K562 (cell line): Measurements from ENCODE around the gene DCAF11.

Source experiments
- MEF2A ChIP-seq: IDR thresholded peaks from 2 replicates; pipeline ENCODE4 v1.6.1; 2011; ENCODE audit warnings: low read depth, mild to moderate bottlenecking, low read length, moderate library complexity; ENCODE audit not compliant: control insufficient read depth
- ZFX ChIP-seq: sonication (generic); formaldehyde crosslinking; IDR thresholded peaks from 2 replicates; pipeline ENCODE4 v1.8.0; 2022; ENCODE audit warnings: mild to moderate bottlenecking, missing genetic modification reagents, moderate library complexity
- TF ChIP-seq, protein P1 (sequence below): fragments of 450-650 bp; formaldehyde crosslinking; IDR thresholded peaks from 2 replicates; pipeline ENCODE4 v1.4.0; 2020; ENCODE audit warnings: mild to moderate bottlenecking, moderate library complexity

DNA sequence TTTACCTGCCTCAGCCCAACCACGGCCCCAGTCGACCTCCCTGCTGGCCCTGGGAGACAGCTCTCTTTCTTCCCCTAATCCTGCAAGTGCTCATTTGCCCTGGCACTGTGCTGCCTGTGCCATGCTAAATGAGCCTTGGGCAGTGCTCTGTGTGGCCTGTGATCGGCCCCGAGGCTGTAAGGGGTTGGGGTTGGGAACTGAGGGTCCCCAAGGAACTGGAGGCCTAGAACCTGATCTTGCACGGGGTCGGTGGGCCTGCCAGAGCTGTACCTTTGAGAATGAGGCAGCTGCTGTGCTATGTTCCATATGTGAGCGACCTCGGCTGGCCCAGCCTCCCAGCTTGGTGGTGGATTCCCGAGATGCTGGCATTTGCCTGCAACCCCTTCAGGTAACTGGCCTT, 35.5 kb downstream of the DCAF11 start:
- TF ChIP-seq ZFX (CRISPR knock-in tag) (no peak), MEF2A (no peak)
- TF ChIP-seq, protein P1, sequence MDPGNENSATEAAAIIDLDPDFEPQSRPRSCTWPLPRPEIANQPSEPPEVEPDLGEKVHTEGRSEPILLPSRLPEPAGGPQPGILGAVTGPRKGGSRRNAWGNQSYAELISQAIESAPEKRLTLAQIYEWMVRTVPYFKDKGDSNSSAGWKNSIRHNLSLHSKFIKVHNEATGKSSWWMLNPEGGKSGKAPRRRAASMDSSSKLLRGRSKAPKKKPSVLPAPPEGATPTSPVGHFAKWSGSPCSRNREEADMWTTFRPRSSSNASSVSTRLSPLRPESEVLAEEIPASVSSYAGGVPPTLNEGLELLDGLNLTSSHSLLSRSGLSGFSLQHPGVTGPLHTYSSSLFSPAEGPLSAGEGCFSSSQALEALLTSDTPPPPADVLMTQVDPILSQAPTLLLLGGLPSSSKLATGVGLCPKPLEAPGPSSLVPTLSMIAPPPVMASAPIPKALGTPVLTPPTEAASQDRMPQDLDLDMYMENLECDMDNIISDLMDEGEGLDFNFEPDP (CRISPR knock-in tag): no peak
